ENCODE data around the gene DAZ3.
"Not testable (repeated sequence)": the region's sequence is repeated elsewhere in the genome, so short reads cannot be mapped to it uniquely, and the experiment has no call there.

The DAZ3 gene, protein sequence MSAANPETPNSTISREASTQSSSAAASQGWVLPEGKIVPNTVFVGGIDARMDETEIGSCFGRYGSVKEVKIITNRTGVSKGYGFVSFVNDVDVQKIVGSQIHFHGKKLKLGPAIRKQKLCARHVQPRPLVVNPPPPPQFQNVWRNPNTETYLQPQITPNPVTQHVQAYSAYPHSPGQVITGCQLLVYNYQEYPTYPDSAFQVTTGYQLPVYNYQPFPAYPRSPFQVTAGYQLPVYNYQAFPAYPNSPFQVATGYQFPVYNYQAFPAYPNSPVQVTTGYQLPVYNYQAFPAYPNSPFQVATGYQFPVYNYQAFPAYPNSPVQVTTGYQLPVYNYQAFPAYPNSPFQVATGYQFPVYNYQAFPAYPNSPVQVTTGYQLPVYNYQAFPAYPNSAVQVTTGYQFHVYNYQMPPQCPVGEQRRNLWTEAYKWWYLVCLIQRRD

DNA sequence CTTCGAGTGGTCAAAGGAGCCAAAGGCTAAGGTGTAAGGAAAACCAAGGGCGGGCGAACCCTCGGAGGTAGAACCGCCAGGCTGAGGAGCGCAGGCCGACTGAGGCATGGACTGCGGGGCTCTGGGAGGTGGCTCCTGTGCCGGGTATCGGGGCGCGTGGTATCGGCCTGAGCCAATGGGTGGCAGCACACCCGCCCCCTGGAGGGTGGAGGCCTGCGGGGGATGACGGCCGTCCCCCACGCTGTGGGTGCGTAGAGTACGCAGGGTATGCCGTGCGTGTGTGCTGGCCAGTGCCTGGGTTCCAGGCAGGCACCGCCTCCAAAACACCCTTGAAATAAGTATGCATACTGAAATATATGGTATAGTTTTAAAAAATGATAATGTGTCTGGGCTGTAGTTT, at the start of gene DAZ3:
TSS of gene DAZ3 (minus strand) at position 101 of the 400 bp plus-strand sequence. CDS start 208 bp downstream, outside the sequence.
- not testable (repeated sequence) for DNase-seq

DNA sequence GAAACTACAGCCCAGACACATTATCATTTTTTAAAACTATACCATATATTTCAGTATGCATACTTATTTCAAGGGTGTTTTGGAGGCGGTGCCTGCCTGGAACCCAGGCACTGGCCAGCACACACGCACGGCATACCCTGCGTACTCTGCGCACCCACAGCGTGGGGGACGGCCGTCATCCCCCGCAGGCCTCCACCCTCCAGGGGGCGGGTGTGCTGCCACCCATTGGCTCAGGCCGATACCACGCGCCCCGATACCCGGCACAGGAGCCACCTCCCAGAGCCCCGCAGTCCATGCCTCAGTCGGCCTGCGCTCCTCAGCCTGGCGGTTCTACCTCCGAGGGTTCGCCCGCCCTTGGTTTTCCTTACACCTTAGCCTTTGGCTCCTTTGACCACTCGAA, 20.4 kb upstream of the DAZ3 start, which contains the start of gene DAZ4:
TSS of gene DAZ4 (plus strand) at position 301 of the 400 bp plus-strand sequence. CDS start 208 bp downstream, outside the sequence.
- DNase-seq: not testable (repeated sequence)

DNA sequence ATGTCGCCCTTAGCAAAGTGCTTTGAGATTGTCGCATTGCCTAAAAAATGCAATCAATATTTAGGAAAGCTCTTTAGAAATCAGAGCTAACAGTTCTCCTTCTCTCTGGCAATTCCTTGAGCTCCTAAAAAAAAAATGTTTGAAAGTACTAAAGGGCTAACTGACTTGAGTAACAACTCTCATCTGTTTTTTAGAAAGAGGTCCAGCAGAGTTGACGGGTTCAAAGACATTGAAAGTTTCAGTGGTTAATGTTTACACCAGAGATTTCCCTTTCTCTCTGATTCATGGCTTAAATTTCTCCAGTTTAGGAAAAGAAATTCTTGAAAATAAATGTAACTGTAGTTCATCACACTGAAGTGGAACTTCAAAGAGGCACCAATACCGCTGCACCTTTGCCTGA, 11.9 kb upstream of the DAZ3 start:
- not testable (repeated sequence) for DNase-seq

DNA sequence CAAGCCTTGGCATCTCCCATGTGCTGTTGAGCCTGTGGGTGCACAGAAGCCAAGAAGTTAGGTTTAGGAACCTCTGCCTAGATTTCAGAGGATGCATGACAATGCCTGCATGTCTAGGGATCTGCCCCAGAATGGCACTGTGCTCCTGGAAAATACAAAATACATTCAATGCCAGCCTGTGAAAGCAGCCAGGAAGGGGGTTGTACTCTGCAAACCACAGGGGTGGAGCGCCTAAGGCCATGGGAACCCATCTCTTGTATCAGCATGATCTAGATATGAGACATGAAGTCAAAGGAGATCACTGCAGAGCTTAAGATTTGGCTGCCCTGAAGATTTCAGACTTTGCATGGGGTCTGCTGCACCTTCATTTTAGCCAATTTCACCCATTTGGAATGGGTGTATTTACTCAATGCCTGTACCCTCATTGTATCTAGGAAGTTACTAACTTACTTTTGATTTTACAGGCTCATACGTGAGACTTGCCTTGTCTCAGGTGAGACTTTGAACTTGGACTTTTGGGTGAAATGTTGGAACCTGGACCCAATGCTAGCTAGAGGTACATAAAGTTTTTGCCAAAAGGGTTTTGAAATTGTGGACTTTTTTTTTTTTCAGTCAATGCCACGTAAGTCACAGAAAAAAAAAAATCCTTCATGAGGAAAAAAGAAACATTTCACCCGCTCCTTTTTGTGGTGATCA, 11.1 kb upstream of the DAZ3 start:
- DNase-seq: not testable (repeated sequence)

DNA sequence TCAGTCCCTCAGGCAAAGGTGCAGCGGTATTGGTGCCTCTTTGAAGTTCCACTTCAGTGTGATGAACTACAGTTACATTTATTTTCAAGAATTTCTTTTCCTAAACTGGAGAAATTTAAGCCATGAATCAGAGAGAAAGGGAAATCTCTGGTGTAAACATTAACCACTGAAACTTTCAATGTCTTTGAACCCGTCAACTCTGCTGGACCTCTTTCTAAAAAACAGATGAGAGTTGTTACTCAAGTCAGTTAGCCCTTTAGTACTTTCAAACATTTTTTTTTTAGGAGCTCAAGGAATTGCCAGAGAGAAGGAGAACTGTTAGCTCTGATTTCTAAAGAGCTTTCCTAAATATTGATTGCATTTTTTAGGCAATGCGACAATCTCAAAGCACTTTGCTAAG, 8.6 kb upstream of the DAZ3 start:
- not testable (repeated sequence) for DNase-seq

Data from fibroblast of skin of right quadriceps (primary cell).